OCI-LY1 (cell line): Measurements from ENCODE around the gene AGBL1.

Source experiments
- EZH2 ChIP-seq: fragments of 200-600 bp; sonication (generic), shearing (Covaris generic); IDR thresholded peaks from 2 replicates; pipeline ENCODE4 v1.8.0; 2017; ENCODE audit warnings: borderline replicate concordance, mixed run types, mild to moderate bottlenecking, antibody characterized with exemption, low read length, moderate library complexity, mixed read lengths
- TF ChIP-seq, protein P1 (sequence below): fragments of 200-600 bp; sonication (generic), shearing (Covaris generic); IDR thresholded peaks from 2 replicates; pipeline ENCODE4 v1.5.1; 2017; ENCODE audit warnings: mild to moderate bottlenecking, antibody characterized with exemption, low read length, moderate library complexity, mixed read lengths

- TF ChIP-seq, protein P1, sequence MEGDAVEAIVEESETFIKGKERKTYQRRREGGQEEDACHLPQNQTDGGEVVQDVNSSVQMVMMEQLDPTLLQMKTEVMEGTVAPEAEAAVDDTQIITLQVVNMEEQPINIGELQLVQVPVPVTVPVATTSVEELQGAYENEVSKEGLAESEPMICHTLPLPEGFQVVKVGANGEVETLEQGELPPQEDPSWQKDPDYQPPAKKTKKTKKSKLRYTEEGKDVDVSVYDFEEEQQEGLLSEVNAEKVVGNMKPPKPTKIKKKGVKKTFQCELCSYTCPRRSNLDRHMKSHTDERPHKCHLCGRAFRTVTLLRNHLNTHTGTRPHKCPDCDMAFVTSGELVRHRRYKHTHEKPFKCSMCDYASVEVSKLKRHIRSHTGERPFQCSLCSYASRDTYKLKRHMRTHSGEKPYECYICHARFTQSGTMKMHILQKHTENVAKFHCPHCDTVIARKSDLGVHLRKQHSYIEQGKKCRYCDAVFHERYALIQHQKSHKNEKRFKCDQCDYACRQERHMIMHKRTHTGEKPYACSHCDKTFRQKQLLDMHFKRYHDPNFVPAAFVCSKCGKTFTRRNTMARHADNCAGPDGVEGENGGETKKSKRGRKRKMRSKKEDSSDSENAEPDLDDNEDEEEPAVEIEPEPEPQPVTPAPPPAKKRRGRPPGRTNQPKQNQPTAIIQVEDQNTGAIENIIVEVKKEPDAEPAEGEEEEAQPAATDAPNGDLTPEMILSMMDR, result peak; percentile 67
- TF ChIP-seq EZH2, result no peak
Observed at GRCh38 chr15:86139828-86140227, 60.2 kb downstream of the AGBL1 start.
